ENCODE measurements around the gene MLF2. TPM values are rescaled to one million over a fixed set of nuclear protein-coding genes. Genes with fewer than 3 reads are reported as not detected.
A peak's percentile ranks its signal among the peaks of the same experiment; 100 is the strongest.

Gene MLF2
- total and polyA plus RNA-seq, 9 of the 15 experiments (the other 6 are each of a cell fraction or from before 2014, with no cell fraction given): 11.4 to 190 (median 139) TPM

GRCh38 chr12:6778574-6779550 lies 25.9 kb upstream of the MLF2 start (continued):
- TF ChIP-seq CBX2 (IDR thresholded peaks at IDR 0.05; ENCODE audit: insufficient read depth, low read length, poor library complexity, severe bottlenecking) (no peak), ZEB2 (IDR thresholded peaks at IDR 0.05) (peak; percentile 28; the same call in 1 of the 2 replicates), HDAC8 (tag; IDR thresholded peaks at IDR 0.05) (no peak), CLOCK (CRISPR knock-in tag; IDR thresholded peaks at IDR 0.05; ENCODE audit: borderline replicate concordance) (peak; percentile 71; the same call in 1 of the 2 replicates), POLR2H (tag; IDR thresholded peaks at IDR 0.05; ENCODE audit: low read depth) (no peak), SP1 (CRISPR knock-in tag; IDR thresholded peaks at IDR 0.05) (peak; percentile 62; the same call in 1 of the 2 replicates), HDGF (IDR thresholded peaks at IDR 0.05) (0 out of 2 replicates have a peak, but pooled peaks have one; percentile 76), XRCC4 (IDR thresholded peaks at IDR 0.05; ENCODE audit: extremely low read depth, insufficient read depth, insufficient read length) (no peak), HDAC6 (IDR thresholded peaks at IDR 0.05; ENCODE audit: low read depth, low read length) (no peak), POLR2G (IDR thresholded peaks at IDR 0.05; ENCODE audit: low read depth, low read length) (peak; percentile 64), ZBTB12 (CRISPR knock-in tag; IDR thresholded peaks at IDR 0.05) (no peak), ZHX1 (conservative IDR thresholded peaks at IDR 0.05; ENCODE audit: low read length) (0 out of 2 replicates have a peak, but pooled peaks have one; percentile 57), HNRNPK (IDR thresholded peaks at IDR 0.05; ENCODE audit: low read depth, low read length, poor library complexity, severe bottlenecking) (no peak), TEAD1 (CRISPR knock-in tag; IDR thresholded peaks at IDR 0.05) (peak in 1 of 2 experiments; percentile 70; a peak in 1 of 4 replicates), DPF2 (IDR thresholded peaks at IDR 0.05) (peak; percentile 69; the same call in 1 of the 2 replicates), ZNF76 (CRISPR knock-in tag; IDR thresholded peaks at IDR 0.05; ENCODE audit: borderline replicate concordance) (no peak), CBX5 (IDR thresholded peaks at IDR 0.05; ENCODE audit: borderline replicate concordance, low read depth) (0 out of 2 replicates have a peak, but pooled peaks have one; percentile 23)
- TF ChIP-seq, protein P1, sequence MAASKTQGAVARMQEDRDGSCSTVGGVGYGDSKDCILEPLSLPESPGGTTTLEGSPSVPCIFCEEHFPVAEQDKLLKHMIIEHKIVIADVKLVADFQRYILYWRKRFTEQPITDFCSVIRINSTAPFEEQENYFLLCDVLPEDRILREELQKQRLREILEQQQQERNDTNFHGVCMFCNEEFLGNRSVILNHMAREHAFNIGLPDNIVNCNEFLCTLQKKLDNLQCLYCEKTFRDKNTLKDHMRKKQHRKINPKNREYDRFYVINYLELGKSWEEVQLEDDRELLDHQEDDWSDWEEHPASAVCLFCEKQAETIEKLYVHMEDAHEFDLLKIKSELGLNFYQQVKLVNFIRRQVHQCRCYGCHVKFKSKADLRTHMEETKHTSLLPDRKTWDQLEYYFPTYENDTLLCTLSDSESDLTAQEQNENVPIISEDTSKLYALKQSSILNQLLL (CRISPR knock-in tag; IDR thresholded peaks at IDR 0.05; ENCODE audit: borderline replicate concordance): no peak

All from K562 (cell line).